ENCODE measurements around the gene MPPED2.

The MPPED2 gene

DNA sequence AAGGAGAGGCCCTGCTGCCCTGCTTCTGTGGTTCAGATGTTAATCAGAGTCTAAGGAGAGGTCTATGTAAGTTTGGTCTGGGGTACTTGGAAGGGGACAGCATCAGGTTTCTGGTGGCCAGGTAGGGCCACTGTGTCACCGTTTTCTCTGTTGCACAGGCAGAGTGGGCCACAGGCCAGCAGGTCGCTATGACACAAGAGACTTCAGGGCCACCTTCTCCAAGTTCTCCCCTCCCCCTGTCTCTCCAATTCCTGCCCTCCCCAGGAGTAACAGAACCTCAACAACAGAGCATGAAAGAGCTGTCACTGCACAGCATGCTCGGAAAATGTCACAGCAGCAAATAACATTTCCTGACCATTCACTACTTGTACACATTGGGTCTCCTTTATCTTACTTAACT, 58.6 kb downstream of the MPPED2 start:
- no peak for DNase-seq (ENCODE audit: low read depth)

- no peak for DNase-seq (ENCODE audit: low read depth)
Observed at GRCh38 chr11:30526558-30526957, 59.6 kb downstream of the MPPED2 start.

- no peak for DNase-seq (ENCODE audit: low read depth)
Observed at GRCh38 chr11:30522536-30523243, 63.5 kb downstream of the MPPED2 start.

DNA sequence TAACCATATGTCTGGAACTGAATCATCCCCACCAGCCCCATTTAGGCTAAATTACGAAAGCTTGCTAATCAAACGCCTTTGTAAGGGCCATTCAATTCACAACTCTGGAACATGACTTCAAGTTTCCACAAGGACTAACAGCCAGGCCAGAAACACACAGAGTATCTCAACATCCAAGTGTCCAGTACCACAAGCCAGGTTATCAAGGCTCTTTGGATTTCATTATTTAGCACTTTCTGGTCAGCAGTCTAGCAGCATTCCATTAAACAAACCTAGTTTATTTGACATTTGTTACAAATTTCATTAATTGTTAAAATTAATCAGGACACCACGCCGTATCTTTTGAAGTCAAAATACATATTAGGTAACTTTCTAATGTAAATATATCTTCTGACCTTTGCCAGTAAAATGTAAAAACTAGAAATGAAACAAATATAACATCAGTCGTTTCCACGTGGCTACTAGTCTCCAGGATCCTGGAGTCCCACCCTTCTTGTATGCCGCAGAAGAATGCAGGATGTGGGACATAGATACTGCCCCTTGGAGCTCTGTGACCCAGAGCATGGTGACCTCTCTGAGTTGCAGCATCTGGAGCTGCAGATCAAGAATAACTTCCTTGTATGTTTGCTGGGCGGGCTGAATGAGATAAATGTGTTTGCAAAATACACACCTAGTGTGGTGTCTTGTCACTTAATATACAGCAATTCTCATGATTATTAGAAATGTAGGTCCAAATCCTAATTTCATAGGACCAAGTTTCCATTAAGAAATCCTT, 64.7 kb downstream of the MPPED2 start:
- no peak for DNase-seq (ENCODE audit: low read depth)

DNA sequence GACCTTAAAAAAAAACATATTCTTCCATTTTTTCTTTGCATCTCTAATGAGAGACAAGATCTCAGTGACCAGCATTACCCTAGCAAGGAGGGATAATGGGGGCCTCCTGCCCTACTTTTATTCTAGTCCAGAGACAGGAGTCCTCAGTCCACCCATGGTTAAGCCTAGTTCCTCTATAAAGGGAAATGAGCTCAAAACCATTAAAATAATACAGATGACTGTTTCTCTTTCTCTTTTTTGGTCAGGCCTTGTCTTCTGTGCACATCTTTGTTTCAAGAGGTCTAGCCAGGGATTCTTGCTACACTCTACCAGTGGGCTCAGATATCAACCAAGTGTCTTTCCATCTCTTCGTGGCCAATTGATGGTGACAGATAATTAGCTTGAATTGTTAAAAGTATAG, 73.1 kb downstream of the MPPED2 start:
- no peak for DNase-seq (ENCODE audit: low read depth)

- no peak for DNase-seq (ENCODE audit: low read depth)
Observed at GRCh38 chr11:30511408-30511807, 74.7 kb downstream of the MPPED2 start.

- no peak for DNase-seq (ENCODE audit: low read depth)
Observed at GRCh38 chr11:30510750-30511149, 75.4 kb downstream of the MPPED2 start.

DNA sequence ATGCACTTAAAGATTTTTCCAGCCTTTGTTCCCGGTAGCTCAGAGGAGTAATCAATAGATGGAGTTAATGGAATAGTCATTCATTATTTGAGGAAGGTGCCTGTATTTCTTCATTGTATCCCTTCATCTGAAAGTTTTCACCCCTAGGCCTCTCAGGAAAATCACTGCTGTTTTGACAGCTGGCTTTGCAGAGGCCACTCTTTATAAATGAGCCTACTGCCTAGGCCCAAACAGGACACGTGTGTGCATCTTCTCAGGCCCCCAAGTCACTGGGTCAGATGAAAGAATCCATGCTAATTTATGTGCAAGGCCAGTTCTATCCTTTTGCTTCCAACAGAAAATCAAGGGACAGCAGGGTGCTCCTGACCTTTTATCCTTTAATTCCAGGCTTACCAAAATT, 76.8 kb downstream of the MPPED2 start:
- DNase-seq (ENCODE audit: low read depth): no peak

- DNase-seq (ENCODE audit: low read depth): no peak
Observed at GRCh38 chr11:30508594-30508993, 77.6 kb downstream of the MPPED2 start.

DNA sequence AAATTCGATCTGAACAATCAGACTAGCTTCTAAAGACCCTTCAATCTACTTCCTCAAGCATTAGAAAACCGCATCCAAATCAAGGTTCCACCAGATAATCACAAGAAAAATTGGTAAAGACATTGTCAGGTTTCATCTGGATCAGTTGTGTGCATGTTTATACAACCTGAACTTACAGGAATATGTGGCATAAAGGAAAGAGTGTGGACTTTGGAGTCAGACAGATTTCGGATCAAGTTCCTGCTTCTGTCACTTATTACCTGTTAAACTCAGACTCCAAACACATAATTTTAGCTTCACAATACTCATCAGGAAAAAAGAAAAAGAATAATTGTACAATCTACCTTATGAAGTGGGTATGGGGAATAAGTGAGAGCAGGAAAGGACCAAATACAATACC, 80.5 kb downstream of the MPPED2 start:
- DNase-seq (ENCODE audit: low read depth): no peak

DNA sequence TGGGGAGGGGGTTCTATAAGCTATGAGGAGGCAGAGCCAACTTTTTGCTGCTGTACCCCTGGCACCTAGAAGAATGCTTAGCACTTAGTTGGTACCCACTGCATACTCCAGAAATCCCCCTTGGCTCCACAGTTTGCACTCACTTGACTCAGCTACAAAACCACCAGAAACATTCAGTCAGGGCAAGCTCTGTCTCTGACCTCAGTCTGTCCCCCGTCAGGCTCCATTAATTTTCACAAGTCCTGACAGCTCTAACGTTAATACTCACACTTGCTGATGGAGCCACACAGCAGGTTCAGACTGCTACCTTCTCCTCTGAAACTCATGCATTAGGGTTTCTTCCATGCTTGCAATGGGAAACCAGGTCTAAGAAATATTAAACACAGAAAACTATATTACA, 81.7 kb downstream of the MPPED2 start:
- DNase-seq (ENCODE audit: low read depth): no peak

DNA sequence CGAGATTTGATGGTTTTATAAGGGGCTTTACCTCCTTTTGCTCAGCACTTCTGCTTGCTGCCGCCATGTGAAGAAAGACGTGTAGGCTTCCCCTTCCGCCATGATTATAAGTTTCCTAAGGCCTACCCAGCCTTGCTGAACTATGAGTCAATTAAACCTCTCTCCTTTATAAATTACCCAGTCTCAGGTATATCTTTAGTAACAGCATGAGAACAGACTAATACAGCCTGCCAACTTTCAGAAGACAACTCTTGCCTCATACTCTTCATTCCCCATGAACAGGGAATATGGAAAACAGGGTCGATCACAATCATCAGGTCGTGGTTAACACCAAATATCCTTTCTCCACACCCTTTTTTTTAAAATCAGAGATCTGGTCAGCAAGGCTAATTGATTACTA, 83.0 kb downstream of the MPPED2 start:
- no peak for DNase-seq (ENCODE audit: low read depth)

GRCh38 chr11:30502305-30502704, 83.8 kb downstream of the MPPED2 start:
- DNase-seq (ENCODE audit: low read depth): no peak

DNA sequence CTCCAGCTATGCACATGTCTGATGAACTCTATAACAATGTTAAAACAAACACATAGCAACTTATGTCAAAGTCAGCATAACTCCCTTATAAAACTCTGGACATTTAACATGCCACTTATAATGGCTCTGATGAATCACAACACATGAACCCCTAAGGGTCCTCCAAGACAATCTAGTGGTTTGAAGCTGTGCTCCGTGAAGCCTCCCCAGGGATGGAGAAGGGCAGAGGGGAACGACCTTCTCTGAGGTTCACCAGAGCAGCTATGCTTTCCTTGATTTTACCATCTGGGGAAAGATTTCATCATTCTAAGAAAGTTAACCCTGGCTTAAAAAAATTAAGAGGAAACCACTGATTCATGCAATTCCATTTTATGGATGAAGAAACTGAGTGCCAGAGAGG, 84.4 kb downstream of the MPPED2 start:
- DNase-seq (ENCODE audit: low read depth): no peak

DNA sequence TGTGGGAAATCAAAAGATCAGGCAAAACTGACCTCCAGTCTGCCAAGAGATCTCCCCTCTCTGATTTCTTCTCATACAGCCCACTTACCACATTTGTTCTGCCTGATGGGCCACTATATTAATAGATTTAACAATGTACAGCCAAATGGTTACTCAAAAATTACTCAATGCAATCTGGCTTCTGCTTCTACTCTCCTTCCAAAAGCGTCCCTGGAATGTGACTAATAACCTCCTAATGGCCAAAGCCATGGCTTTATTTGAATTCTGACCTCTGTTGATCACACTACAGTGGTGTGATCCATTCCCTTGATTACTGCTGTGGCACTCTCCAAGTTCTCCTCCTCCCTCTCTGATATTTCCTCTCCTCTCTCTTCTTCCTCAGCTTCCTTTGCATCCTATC, 86.2 kb downstream of the MPPED2 start:
- DNase-seq (ENCODE audit: low read depth): no peak

GRCh38 chr11:30497600-30497999, 88.6 kb downstream of the MPPED2 start:
- no peak for DNase-seq (ENCODE audit: low read depth)

DNA sequence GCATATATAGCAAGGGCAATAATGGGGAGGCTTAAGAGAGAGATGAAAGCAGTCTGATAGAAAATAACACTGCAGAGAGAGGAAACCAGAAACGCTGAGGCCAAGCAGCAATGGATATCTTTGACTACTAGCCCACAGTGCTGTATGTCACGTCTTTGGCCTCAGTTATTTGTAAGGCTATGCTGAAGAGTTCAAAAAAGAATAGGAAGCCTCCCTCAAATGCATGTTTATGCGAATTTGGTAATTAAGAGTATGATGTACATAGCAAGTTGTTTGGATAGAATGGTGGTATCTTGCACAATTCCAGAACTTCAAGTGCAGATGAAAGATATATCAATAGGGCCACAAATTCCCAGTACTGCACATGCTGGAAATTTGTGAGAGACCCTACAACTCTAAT, 89.2 kb downstream of the MPPED2 start:
- DNase-seq (ENCODE audit: low read depth): no peak

DNA sequence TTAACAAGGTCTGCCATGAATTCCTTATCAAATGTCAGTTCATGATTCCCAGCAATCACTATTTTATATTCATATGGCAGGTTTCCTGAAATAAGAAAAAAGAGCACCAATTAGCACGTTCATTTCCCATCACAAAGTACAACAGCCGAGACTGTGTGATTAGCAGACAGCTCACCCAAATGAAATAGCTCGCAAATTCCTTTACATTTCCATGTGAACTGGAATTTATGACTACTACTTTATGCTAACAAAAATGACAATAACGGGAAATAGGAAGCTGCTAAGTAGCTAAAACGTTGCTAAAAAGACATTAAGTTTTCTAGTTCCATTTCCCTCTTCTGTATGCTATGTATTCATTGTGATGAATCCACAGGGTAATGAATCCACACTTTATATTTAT, 90.7 kb downstream of the MPPED2 start:
- no peak for DNase-seq (ENCODE audit: low read depth)

DNA sequence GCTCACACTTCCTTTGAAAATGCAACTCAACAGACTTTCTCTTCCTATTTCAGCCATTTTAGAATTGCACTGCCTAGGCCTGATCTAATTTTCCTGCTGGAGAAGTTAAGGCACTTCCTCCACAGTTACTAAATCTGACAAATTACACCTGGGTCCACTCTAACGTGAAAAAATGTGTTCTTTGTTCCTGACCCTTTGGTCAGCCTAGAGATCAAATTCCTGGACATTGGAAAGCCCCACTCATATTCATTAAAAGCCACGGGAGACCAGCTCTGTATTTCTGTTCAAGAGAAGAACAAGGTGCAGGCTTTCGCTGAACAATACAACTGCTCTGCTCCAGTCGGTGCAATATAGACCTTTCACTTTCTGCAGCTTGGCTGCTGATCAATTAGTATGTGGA, 96.6 kb downstream of the MPPED2 start:
- DNase-seq (ENCODE audit: low read depth): no peak

GRCh38 chr11:30489076-30489475, 97.1 kb downstream of the MPPED2 start:
- no peak for DNase-seq (ENCODE audit: low read depth)

- DNase-seq (ENCODE audit: low read depth): no peak
Observed at GRCh38 chr11:30488304-30488998, 97.7 kb downstream of the MPPED2 start.

DNA sequence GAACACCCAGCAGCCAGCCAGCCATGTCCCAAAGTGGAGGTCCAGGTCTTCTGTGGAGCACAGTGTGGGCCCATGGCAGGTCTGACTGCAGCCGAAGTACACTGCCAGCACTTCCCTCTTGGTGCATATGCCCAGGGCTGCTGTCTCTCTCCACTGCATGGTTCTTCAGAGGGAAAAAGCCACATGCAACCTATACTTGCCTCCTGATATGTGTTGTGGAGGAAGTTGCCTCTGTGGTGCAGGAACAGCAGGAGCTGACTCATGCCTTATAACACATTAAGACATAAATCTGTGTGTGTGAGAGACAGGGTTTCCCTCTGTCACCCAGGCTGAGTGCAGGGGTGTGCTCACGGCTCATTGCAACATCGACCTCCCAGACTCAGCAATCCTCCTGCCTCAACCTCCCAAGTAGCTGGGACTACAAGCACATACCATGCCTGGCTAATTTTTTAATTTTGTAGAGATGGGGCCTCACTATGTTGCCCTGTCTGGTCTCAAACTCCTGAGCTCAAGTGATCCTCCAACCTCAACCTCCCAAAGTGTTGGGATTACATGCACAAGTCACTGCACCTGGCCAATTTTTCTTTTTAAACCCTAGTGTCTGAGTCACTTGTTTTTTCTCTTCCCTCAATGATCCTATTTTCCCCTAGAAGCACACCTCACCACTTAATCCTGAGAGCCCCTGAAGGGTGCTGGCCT, 98.8 kb downstream of the MPPED2 start:
- no peak for DNase-seq (ENCODE audit: low read depth)

DNA sequence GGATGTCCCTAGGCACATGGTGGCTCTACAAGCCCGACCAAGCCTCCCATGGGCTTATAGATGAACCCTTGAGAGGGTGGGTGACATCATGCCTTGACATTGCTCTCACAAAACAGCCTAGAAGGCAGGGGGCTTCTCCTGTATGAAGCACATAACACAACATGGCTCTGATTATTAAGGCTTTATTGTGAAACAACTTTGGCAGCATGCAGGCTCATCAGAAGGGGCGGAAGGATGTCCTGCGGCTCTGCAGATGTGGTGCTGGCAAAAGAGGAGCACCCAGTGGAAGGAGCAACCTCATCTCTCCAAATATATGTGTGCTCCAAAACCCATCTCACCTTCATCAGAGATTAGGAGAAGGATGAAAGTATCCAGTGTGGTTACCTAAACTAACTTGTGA, 100.4 kb downstream of the MPPED2 start:
- no peak for DNase-seq (ENCODE audit: low read depth)
